ENCODE results near the gene CBLC.
A peak's percentile ranks its signal among the peaks of the same experiment; 100 is the strongest.
"Not testable (repeated sequence)": the region's sequence is repeated elsewhere in the genome, so short reads cannot be mapped to it uniquely, and the experiment has no call there.

Gene CBLC

DNA sequence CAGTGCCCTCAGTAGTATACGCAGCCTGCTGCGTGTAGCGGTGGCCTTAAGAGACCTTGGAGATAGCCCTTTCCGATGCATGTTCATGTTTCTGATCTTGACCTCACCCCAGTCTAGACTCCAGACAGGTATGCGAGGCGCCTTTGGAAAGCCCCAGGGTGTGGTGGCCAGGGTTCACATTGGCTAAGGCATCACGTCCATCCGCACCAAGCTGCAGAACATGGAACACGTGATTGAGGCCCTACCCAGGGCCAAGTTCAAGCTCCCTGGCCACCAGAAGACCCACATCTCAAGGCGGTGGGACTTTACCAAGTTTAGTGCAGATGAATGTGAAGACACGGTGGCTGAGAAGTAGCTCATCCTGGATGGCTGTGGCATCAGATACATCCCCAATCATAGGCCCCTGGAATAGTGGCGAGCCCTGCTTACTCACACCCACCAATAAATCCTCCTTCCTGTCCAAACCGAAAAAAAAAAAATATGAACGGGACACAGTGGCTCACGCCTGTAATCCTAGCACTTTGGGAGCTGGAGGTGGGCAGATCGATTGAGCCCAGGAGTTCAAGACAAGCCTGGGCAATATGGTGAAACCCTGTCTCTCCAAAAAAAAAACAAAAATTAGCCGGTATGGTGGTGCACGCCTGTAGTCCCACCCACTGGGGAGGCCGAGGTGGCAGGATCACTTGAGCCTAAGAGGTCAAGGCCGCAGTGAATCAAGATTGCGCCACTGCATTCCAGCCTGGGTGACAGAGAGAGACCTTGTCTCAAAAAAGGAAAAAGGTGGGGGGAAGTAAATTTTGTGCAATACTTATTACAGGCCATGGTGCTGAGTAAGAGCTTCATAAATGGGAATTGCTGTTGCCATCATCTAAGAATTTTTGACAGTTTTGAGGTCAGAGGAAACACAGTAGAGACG, 12.4 kb upstream of the CBLC start:
- Mint-ChIP-seq H3K4me3 (no peak overlapping the region), H3K9me3 (no peaks in the 10 kb centered on the region), H3K27me3 (no peaks in the 10 kb centered on the region), H3K36me3 (ENCODE audit: insufficient read depth) (peaks cover 17% of the 10 kb centered on the region), H3K4me1 (ENCODE audit: low read depth in 2 of 2) (peaks cover 11 to 17% of the 10 kb centered on the region in 2 donors), H3K27ac (no peak overlapping the region)
- DNase-seq = no peak
- no peak for ATAC-seq (replicated peaks)

DNA sequence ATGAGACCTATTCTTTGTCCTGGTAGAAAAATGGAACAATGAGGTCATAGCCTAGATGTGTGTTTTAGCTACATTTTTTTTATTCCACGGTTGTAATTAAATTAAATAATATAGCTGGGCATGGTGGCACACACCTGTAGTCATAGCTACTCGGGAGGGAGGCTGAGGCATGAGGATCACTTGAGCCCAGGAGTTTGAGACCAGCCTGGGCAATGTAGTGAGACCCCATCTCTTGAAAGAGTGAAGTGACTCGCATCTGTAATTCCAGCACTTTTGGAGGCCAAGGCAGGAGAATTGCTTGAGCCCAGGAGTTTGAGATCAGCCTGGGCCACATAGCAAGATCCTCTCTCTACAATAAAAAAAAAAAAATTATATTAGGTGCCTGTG, 11.7 kb upstream of the CBLC start:
- Mint-ChIP-seq H3K27ac (no peak overlapping the region), H3K4me3 (no peak overlapping the region), H3K4me1 (ENCODE audit: low read depth in 2 of 2) (peaks cover 11 to 17% of the 10 kb centered on the region in 2 donors), H3K27me3 (no peaks in the 10 kb centered on the region), H3K36me3 (ENCODE audit: insufficient read depth) (peaks cover 15% of the 10 kb centered on the region), H3K9me3 (no peaks in the 10 kb centered on the region)
- ATAC-seq (replicated peaks) (no peak), DNase-seq (no peak)

DNA sequence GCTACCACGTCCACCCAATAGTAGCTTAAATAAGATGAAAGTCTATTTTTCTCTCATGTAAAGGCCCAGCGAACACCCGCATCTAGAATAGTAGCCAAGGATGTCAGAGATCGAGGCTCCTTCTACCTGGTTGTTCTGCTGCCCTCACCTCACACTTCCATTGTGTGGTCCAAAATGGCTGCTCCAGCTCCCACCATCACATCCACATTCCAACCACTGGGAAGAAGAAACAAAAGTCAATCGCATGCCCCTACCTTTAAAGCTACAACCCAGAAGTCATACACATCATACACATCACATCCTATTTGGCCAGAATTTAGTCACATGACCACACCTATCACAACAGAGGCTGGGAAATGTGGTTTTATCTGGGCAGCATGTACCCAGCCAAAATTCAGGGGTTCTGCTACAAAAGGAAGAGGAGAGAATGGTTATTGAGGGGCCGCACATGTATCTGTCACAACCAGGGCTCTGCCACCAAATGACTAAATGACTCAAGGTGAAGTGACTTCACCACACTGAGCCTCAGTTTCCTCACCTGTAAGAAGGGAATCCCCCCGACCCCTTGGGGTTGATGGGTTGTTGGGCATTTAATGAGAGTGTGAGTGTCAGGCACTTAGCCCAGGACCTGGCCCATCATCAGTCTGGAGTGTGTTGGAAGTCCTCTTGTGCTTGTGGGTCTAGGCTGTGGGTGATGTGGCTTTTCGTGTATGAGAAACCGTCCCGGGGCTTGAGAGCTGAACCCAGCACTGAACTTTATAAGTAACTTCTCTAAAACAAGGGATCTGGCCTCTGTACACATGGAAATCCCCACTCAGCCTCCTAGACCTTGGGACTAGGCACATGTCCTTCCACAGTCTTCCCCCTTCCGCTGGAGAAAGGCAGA, 10.2 kb upstream of the CBLC start:
- Mint-ChIP-seq H3K27me3 (no peaks in the 10 kb centered on the region), H3K4me1 (ENCODE audit: low read depth in 2 of 2) (peaks cover 11 to 14% of the 10 kb centered on the region in 2 donors), H3K4me3 (no peak overlapping the region), H3K36me3 (ENCODE audit: insufficient read depth) (peaks cover 12% of the 10 kb centered on the region), H3K9me3 (no peaks in the 10 kb centered on the region), H3K27ac (peak overlapping the region in 1 of 2 donors; percentile 41)
- ATAC-seq (replicated peaks) = no peak
- DNase-seq = no peak

DNA sequence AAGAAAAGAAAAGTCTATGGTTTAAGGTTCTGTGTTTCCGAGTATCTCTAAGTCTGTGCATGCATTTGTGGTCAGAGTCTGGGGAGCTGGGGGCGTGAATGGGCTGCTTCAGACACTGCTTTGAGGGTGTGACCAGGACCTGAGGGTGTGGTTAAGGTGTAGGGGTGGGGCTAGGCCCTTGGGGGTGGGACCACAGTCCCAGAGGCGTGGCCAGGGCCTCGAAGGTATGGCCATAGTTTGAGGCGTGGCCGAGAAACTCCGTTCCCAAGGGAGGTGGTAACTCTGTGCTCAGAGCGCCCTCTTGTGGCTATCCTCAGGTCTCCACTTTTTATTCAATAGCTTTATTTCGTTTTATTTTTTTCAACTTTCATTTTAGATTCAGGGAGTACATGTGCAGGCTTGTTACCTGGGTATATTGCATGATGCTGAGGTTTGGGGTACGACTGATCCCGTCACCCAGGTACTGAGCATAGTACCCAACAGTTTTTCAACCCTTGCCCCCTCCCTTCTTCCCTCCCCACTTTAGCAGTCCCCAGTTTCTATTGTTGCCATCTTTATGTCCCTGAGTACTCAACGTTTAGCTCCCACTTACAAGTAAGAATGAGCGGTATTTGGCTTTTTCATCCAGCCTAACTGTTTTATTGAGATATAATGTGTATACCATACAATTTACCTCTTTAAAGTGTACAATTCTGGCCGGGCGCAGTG, 7.0 kb upstream of the CBLC start:
- Mint-ChIP-seq H3K27me3 (no peaks in the 10 kb centered on the region), H3K4me3 (peak overlapping the region; percentile 45 to 63), H3K36me3 (ENCODE audit: insufficient read depth) (peaks cover 12% of the 10 kb centered on the region), H3K27ac (peak overlapping the region; percentile 53 to 90), H3K4me1 (ENCODE audit: low read depth in 2 of 2) (peaks cover 9 to 14% of the 10 kb centered on the region in 2 donors), H3K9me3 (no peaks in the 10 kb centered on the region)
- ATAC-seq (replicated peaks) (peak; percentile 96), DNase-seq (peak; percentile 97 to 98 (median 98))

DNA sequence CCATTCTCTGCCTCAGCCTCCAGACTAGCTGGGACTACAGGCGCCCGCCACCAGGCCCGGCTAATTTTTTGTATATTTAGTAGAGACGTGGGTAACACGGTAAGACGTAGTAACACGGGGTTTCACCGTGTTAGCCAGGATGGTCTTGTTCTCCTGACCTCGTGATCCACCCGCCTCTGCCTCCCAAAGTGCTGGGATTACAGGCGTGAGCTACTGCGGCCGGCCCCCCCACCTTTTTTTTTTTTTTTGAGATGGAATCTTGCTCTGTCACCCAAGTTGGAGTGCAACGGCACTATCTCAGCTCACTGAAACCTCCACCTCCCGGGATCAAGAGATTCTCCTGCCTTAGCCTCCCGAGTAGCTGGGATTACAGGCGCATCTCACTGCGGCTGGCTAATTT, 5.5 kb upstream of the CBLC start:
- H3K27me3 Mint-ChIP-seq = not testable (repeated sequence)

DNA sequence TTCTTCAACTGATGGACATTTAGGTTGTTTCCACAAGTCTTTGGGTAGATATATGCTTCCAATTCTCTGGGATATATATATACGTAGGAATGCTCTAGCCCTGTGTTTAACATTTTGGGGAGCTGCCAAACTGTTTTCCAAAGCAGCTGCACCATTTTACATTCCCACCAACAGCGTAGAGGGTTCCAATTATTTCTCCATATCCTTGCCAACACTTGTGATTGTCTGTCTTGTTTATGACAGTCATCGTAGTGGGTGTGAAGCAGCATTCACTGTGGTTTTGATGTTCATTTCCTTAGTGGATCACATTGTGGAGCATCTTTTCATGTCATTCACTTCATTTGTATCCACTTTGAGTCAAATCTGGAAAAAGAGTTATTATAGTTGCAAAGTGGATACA, 4.7 kb upstream of the CBLC start:
- H3K36me3 Mint-ChIP-seq (ENCODE audit: insufficient read depth) = peaks cover 8% of the 10 kb centered on the region
- peaks cover 9 to 14% of the 10 kb centered on the region in 2 donors for H3K4me1 Mint-ChIP-seq (ENCODE audit: low read depth in 2 of 2)
- no peak overlapping the region for H3K27ac Mint-ChIP-seq
- H3K27me3 Mint-ChIP-seq = no peaks in the 10 kb centered on the region
- H3K9me3 Mint-ChIP-seq = no peaks in the 10 kb centered on the region
- ATAC-seq (replicated peaks) = no peak
- DNase-seq = no peak
- H3K4me3 Mint-ChIP-seq = no peak overlapping the region

More for the DNA sequence above, 5.5 kb upstream of the CBLC start:
- DNase-seq; ATAC-seq (replicated peaks); H3K4me3 Mint-ChIP-seq; H3K27ac Mint-ChIP-seq; H3K9me3 Mint-ChIP-seq; H3K36me3 Mint-ChIP-seq (ENCODE audit: insufficient read depth): not testable (repeated sequence)
- H3K4me1 Mint-ChIP-seq (ENCODE audit: low read depth in 2 of 2) = peaks cover 9 to 14% of the 10 kb centered on the region in 2 donors

DNA sequence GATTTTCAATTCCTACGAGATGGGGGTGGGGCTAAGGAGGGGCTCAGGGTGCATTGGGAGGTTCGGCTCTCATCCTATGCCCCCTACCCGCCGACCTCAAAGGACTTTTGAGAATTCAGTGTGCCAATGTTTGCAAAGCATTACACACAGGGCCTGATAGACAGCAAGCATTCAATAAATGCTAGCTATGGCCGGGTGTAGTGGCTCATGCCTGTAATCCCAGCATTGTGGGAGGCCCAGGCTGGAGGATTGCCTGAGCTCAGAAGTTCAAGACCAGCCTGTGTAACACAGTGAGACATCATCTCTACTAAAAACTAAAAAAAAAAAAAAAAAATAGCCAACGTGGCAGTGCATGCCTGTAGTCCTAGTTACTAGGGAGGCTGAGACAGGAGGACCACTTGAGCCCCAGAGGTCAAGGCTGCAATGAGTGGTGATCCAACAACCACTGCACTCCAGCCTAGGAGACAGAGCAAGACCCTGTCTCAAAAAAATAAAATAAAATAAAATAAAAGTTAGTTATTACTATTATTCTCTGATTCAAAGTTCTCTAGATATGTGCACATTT, 1.9 kb upstream of the CBLC start:
- H3K4me1 Mint-ChIP-seq (ENCODE audit: low read depth in 2 of 2) = peaks cover 0 to 2% of the 10 kb centered on the region in 2 donors
- no peak for DNase-seq
- no peak overlapping the region for H3K27ac Mint-ChIP-seq
- no peak overlapping the region for H3K4me3 Mint-ChIP-seq
- ATAC-seq (replicated peaks) = no peak
- no peaks in the 10 kb centered on the region for H3K36me3 Mint-ChIP-seq (ENCODE audit: insufficient read depth)
- no peaks in the 10 kb centered on the region for H3K9me3 Mint-ChIP-seq
- peaks cover 0 to 6% of the 10 kb centered on the region in 2 donors for H3K27me3 Mint-ChIP-seq

DNA sequence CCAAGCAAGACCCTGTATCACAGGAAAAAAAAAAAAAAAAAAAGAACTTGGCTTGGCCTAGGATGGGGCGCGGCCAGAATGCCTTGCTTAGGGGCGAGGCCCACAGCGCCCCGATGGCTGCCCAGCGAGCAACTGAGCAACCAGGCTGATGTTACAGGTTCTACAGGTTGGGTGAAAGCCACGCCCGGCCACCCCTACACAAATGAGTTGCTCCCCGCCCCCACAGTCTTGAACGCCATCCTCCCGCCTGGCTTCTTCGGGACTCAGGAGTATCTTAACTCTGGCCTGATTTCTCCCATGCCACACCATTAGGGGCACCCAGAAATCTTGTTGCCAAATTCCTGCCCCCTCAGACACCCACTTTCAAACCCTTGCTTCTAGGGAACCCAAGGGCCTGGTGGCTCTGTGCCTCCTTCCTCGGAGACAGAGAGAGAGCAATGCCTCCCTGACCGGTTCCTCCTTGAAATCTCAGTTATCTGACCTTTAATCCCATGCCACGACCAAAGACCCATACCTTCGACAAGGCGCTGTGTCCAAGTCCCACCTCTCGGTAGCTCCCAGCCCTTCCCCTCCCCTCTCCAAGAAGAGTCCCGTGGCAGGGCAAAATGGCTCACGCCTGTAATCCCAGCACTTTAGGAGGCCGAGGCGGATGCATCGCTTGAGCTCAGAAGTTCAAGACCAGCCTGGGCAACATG, 1.1 kb upstream of the CBLC start:
- Mint-ChIP-seq H3K27me3 (peaks cover 0 to 6% of the 10 kb centered on the region in 2 donors), H3K4me1 (ENCODE audit: low read depth in 2 of 2) (no peaks in the 10 kb centered on the region), H3K36me3 (ENCODE audit: insufficient read depth) (no peaks in the 10 kb centered on the region), H3K27ac (no peak overlapping the region), H3K9me3 (no peaks in the 10 kb centered on the region), H3K4me3 (no peak overlapping the region)
- DNase-seq (no peak), ATAC-seq (replicated peaks) (no peak)

DNA sequence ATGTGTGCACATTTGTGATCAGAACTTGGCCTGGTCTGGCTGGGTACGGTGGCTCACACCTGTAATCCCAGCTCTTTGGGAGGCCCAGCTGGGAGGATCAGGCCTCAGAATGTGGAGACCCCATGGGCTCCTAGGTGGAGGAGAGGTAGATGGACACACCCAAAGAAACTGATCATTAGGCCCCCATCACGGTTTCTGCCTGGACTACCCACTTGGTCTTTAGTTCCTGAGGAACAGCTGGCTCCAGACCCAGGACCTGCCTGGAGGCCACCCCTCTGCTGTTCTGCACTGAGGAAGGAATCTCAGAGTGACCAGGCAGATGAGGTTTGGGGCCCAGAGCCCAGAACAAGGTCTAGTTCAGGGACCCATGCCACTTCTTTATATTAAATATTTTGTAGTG, 1.5 kb downstream of the CBLC start:
- no peak overlapping the region for H3K27ac Mint-ChIP-seq
- peaks cover 2 to 11% of the 10 kb centered on the region in 2 donors for H3K27me3 Mint-ChIP-seq
- ATAC-seq (replicated peaks) (no peak), DNase-seq (no peak)
- H3K4me1 Mint-ChIP-seq (ENCODE audit: low read depth in 2 of 2) = peaks cover under 1% of the 10 kb centered on the region in 2 donors
- no peak overlapping the region for H3K4me3 Mint-ChIP-seq
- no peaks in the 10 kb centered on the region for H3K36me3 Mint-ChIP-seq (ENCODE audit: insufficient read depth)
- no peaks in the 10 kb centered on the region for H3K9me3 Mint-ChIP-seq

DNA sequence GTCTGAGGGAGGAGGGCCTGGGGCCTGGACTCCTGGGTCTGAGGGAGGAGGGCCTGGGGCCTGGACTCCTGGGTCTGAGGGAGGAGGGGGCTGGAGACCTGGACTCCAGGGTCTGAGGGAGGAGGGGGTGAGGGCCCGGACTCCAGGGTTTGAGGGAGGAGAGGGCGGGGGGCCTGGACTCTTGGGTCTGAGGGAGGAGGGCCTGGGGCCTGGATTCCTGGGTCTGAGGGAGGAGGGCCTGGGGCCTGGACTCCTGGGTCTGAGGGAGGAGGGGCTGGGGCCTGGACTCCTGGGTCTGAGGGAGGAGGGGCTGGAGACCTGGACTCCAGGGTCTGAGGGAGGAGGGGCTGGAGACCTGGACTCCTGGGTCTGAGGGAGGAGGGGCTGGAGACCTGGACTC, 4.0 kb downstream of the CBLC start:
- H3K9me3 Mint-ChIP-seq; ATAC-seq (replicated peaks); DNase-seq; H3K4me1 Mint-ChIP-seq (ENCODE audit: low read depth in 2 of 2); H3K27ac Mint-ChIP-seq; H3K36me3 Mint-ChIP-seq (ENCODE audit: insufficient read depth); H3K4me3 Mint-ChIP-seq: not testable (repeated sequence)
- H3K27me3 Mint-ChIP-seq = peaks cover 6 to 15% of the 10 kb centered on the region in 2 donors

DNA sequence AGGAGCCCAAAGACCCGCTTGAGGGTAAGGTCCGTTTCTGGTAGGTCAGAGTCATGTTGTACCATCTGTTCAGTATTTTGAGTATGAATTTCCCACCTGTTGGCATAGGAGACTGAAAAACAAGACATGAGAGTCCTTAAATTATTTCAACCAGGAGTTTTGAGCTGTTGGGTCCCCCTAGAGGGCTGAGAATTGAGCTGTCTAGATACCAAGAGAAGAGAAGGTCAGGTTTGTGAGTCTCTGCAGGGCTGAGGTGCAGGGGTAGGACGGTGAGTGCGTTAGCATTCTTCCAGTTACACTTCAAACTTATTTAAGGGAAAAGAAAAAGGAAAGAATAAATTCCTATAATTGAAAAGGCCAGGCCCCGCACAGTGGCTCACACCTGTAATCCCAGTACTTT, 5.0 kb downstream of the CBLC start:
- Mint-ChIP-seq H3K4me1 (ENCODE audit: low read depth in 2 of 2) (peaks cover 6 to 7% of the 10 kb centered on the region in 2 donors), H3K9me3 (no peaks in the 10 kb centered on the region), H3K27me3 (peaks cover 6 to 15% of the 10 kb centered on the region in 2 donors), H3K27ac (no peak overlapping the region), H3K36me3 (ENCODE audit: insufficient read depth) (no peaks in the 10 kb centered on the region), H3K4me3 (no peak overlapping the region)
- DNase-seq (no peak), ATAC-seq (replicated peaks) (no peak)

DNA sequence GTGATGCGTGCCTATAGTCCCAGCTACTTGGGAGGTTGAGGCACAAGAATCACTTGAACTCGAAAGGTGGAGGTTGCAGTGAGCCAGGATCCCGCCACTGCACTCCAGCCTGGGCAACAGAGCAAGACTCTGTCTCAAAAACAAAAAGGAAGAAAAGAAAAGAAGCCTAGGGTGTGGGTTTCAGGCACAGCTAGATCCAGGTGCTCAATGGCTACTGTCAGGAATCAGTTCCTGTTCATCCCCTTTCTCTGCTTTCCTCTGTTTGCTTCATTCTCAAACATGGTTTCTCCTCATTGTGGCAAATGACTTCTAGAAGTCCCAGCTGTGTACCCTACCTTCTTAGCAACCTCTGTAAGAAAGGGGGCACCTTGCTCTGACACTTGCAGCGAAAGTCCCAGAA, 5.9 kb downstream of the CBLC start:
- H3K4me1 Mint-ChIP-seq (ENCODE audit: low read depth in 2 of 2) = peaks cover 6 to 7% of the 10 kb centered on the region in 2 donors

More for the DNA sequence above, 5.9 kb downstream of the CBLC start:
- ATAC-seq (replicated peaks) = no peak
- H3K36me3 Mint-ChIP-seq (ENCODE audit: insufficient read depth) = no peaks in the 10 kb centered on the region
- no peaks in the 10 kb centered on the region for H3K9me3 Mint-ChIP-seq
- no peak for DNase-seq
- H3K27ac Mint-ChIP-seq = no peak overlapping the region
- peaks cover 6 to 15% of the 10 kb centered on the region in 2 donors for H3K27me3 Mint-ChIP-seq
- no peak overlapping the region for H3K4me3 Mint-ChIP-seq

Data from effector memory CD8-positive, alpha-beta T cell (primary cell).